Measurements from ENCODE around the gene STXBP3.
"Not testable (repeated sequence)": the region's sequence is repeated elsewhere in the genome, so short reads cannot be mapped to it uniquely, and the experiment has no call there.

Gene STXBP3, protein sequence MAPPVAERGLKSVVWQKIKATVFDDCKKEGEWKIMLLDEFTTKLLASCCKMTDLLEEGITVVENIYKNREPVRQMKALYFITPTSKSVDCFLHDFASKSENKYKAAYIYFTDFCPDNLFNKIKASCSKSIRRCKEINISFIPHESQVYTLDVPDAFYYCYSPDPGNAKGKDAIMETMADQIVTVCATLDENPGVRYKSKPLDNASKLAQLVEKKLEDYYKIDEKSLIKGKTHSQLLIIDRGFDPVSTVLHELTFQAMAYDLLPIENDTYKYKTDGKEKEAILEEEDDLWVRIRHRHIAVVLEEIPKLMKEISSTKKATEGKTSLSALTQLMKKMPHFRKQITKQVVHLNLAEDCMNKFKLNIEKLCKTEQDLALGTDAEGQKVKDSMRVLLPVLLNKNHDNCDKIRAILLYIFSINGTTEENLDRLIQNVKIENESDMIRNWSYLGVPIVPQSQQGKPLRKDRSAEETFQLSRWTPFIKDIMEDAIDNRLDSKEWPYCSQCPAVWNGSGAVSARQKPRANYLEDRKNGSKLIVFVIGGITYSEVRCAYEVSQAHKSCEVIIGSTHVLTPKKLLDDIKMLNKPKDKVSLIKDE

DNA sequence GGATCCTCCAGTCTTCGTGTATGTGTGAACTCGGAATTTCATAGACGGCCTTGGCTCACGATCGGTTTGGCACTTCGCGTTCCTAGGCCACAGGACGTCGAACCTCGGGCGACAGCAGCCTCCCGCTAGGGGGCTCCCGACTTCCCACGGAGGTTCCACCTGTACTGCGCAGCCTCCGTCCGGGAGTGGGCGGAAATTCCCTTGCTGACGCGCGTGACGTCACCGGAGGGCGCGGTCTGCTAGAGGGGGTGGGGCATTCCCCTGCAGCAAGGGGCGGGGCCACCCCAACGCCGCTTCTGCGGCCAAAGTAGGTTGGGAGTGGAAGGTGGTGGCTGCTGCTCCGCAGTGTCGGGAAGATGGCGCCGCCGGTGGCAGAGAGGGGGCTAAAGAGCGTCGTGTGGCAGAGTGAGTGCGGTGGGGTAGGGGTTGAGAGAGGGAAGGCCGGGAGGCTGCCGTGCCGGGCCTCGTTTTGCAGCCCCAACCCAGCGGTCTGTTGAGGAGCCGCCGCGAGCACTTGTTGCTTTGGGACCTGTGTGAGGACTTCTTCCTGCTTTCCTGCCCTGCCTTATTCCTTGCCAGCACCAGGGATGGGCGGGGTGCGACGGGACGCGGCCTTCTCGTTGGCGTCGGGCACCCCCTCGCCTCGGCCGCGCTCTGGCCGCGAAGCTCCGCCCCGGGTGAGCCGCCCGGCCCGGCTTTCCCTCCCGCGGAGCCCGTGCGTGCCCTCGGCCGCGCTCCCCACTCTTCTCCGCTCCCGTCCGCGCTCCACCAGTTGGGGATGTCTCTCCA lies at the start of gene STXBP3:
STXBP3 (plus strand) TSS at position 293 of the 789 bp plus-strand sequence; CDS start at position 357, 64 bp downstream.
- H3K4me3 ChIP-seq: peak within 1 kb of the TSS; percentile 61 to 91 (median 82)
- peak within 1 kb of the TSS; percentile 87 to 99 (median 97) for H3K27ac ChIP-seq

DNA sequence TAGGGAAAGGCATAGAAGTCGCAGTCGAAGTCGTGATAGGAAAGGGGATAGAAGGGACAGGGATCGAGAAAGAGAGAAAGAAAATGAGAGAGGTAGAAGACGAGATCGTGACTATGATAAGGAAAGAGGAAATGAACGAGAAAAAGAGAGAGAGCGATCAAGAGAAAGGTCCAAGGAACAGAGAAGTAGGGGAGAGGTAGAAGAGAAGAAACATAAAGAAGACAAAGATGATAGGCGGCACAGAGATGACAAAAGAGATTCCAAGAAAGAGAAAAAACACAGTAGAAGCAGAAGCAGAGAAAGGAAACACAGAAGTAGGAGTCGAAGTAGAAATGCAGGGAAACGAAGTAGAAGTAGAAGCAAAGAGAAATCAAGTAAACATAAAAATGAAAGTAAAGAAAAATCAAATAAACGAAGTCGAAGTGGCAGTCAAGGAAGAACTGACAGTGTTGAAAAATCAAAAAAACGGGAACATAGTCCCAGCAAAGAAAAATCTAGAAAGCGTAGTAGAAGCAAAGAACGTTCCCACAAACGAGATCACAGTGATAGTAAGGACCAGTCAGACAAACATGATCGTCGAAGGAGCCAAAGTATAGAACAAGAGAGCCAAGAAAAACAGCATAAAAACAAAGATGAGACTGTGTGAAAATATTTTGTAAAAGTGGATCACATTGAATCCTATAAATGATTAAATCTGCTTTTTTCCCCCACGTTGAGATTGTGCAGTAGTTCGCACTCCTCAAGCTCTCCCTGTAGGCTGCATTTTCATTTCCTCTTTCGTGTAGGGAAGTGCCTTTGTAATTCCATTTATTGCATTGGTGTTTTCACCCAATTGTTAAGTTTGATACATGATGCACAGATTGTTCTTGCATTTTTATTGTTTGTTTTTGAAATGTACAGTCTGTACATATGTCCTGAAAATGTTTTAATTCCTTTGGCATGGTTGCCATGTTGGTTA lies 46.8 kb upstream of the STXBP3 start:
- H3K27ac ChIP-seq: peak overlapping the region in 4 of 21 experiments; percentile 7 to 54 (median 36)
- H3K4me3 ChIP-seq: no peak overlapping the region

DNA sequence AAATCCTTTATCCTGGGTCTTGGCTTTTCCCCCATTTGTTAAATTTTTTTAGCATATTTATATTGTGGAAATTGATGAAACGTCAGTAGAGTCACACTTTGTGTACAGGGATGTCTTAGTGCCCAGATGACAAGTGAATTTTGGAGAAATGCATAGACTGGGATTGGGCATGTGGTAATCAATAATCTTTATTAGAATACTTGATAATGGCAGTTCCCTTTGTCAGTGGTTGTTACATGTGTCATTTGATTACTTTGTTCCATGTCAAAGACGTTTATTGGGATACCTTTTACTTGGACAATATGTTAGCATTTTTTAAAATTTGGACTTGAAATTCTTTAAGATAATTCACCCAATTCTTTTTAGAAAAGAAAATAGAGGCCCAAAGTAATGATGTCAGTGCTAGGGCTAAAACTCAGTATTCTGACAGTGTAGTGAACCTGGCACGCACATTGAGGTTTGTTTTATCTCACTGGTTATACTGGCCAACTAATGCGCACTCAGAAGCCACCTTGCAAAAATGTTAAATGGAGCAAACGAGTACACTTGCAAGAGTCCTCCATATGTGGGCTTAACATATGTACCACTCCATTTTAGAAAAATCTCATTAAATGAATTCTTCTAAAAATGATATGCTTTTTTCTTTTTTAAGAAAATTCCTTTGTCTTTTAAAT lies 45.2 kb upstream of the STXBP3 start:
- no peak overlapping the region for H3K4me3 ChIP-seq
- no peak overlapping the region for H3K27ac ChIP-seq

DNA sequence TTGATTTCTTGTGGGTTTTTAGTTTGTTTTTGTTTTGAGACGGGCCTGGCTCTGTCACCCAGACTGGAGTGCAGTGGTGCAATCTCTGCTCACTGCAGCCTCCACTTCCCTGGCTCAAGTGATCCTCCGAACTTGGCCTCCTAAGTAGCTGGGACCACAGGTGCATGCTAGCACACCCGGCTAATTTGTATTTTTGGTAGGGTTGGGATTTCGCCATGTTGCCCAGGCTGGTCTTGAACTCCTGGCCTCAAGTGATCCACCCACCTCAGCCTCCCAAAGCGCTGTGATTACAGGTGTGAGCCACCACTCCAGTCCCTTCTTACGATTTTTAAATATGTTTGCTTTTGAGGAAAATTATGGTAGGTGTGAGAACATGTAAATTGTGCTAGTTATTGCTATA lies 44.4 kb upstream of the STXBP3 start:
- H3K4me3 ChIP-seq, H3K27ac ChIP-seq: not testable (repeated sequence)

DNA sequence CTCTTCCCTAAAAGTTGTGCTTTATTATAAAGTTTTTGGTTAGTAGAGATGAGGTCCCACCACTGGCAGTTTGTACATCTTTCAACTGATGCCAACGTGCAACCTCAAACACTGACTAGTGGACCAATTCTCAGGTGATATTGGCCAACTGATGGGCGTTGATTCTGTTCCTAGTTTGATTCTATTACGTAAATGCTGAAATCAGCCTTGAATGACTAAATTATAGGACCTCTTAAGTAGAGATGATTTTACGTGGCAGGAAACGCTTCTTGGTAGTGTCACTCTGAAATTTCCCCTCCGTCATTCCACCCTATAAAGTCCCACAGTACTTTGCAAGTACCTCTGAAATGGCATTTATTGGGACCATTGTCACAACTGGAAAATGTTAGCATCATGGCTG lies 42.5 kb upstream of the STXBP3 start:
- Histone ChIP-seq H3K27ac (peak overlapping the region in 3 of 21 experiments; percentile 5 to 77 (median 22)), H3K4me3 (no peak overlapping the region)

DNA sequence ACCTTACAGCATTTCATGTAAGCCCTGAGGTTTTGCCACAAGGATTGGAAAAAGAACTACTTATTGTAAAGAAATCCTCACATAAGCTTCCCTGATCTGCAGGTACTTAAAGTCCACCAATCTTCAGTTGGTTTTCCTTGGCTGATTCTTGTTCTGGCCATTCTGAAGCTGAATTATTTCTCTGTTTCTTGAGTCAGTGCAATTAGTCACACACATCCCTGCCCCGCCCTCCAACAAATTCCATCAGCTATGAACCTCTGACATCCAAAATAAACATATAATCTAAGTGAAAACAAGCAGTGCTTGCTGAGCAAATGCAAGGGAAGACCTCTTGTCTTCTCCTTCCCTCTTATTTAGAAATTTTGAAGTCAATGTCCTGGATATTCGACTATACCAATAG lies 42.0 kb upstream of the STXBP3 start:
- Histone ChIP-seq H3K4me3 (no peak overlapping the region), H3K27ac (peak overlapping the region in 3 of 21 experiments; percentile 5 to 77 (median 32))

DNA sequence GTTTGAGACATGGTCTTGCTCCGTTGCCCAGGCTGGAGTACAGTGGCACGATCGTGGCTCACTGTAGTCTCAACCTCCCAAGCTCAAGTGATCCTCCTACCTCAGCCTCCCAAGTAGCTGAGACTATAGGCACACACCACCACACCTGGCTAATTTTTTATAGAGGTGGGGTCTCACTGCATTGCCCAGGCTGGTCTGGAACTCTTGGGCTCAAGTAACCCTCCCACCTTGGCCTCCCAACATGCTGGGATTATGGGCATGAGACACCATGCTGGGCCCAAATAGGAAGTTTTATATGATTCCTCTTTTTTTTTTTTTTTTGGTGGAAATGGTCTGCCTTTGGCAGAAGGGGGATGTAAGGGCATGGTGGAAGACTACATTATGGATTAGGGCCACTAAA lies 39.8 kb upstream of the STXBP3 start:
- Histone ChIP-seq H3K27ac (no peak overlapping the region), H3K4me3 (no peak overlapping the region)

DNA sequence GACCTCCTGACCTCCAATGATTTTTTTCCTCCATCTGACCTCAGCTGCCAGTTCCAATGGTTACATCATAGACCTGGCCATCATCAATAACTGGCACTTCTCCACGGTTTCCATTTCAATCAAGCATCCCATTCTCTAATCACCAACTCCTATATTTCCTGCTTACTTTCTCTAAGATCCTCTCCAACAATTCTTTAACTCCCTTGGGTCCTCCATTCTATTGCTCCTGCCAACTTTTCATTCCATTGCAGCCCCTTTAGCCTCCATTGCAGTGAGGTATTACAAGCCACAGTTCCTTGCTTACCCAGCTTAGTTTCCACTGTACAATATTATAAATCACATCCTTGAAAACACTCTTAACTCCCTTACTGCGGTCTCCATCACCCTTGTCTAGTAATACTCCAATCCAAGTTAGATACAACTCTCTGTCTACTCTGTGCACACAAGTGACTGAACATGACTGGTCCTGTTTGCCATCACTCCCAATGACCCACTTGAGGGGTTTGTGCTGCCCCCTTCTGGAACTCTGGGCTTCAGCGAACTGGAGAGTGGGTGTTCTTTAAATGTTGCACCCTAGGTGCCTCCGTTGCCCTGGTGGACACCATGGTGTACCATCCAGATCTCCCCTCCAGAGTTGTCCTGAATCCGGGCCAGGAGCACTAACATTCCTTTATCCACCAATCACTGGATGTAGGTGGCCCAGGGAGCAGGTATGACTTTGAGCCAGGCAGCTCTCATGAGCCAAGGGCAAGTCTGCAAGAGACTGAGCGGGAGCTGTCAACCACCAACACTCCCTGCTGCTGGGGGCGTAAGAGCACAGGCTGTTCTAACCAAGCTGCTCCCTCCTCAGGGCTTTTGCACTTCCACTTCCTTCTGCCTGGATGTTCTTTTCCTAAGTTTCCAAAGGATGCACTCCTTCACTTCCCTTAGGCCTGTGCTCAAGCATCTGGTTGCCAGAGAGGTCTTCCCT lies 37.5 kb upstream of the STXBP3 start:
- Histone ChIP-seq H3K27ac (no peak overlapping the region), H3K4me3 (no peak overlapping the region)

DNA sequence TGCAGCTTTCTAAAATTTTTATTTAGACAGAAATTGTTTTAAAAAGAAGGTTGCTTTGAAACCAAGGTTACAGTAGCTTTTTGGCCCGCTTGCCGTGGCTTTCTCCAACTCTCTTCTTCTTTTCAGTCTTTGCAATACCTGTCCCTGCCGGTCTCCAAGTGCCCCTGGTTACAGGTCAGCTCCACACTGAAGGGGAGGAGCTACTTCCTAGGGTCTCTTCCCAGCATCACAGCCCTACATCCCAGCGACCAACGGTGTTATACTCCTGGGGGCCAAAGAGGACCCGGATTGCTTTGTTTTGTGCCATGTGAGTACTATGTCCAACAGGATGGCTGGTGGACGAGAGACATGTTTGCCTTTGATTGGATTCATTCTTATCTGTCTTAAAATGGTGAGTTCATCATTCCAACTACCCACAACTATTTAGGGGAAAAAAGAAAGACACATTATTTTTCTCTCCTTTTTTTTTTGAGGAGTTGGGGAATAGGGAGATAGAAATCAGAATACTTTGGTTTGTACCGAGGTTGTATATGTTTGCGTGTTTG lies 33.8 kb upstream of the STXBP3 start, which contains the start of gene FNDC7:
FNDC7 (plus strand) TSS at position 303 of the 545 bp plus-strand sequence; CDS start at position 329, 26 bp downstream.
- Histone ChIP-seq H3K4me3 (no peak within 1 kb of the TSS), H3K27ac (no peak within 1 kb of the TSS)

DNA sequence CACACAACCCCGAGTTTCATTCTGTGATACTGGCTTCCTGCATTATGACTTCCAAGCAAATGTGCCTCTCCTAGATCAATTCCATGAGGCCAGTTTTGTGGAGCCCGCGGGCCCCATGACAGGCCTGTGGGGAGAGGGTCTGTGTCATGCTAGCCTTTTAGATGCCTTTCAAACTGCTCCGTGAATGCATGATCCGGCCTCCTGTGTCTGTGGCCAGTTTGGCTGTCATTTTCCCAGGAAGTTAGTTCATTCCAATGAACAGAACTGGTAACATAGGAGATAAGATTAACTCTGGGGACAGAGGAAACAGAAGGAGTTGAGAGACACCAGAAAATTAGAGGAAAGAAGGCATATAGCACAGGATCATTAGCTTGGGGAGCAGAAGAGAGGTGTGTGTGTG lies 30.5 kb upstream of the STXBP3 start:
- Histone ChIP-seq H3K4me3 (no peak overlapping the region), H3K27ac (no peak overlapping the region)

DNA sequence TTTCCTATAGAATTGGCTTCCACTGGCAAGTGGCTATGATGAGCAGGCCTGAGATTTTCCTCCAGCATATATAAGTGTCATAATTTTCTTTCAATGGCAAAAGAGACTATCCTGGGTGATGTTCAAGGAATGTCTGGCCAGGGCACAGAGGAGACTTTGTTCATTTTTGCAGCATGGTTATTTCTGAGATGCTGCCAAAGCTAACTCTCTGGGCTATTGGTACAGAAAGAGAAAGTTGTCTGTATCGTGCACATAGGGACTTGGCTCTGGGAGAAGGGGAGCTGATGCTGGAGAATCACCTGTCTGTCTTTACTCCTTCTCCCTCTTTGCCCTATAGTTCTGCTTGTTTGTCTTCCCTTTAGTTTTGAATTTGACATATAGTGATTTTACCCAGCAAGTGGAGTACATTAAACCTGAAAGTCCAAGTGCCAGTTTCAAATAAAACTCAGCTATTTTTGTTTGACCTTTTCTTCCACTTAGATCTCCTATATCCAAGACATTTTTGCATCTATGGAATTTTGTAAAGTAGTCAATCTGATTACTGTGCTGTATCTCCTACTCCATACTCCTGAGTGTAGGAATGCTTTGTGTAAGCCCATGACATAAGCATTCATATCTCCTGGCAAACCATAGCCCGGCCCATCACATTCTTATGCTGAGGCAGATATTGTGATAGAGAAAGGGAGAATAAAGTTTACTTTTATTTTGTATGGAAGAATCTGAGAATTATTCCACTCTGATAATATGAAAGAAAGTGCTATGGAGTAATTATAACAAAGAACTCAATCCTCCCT lies 29.8 kb upstream of the STXBP3 start:
- H3K27ac ChIP-seq: no peak overlapping the region

DNA sequence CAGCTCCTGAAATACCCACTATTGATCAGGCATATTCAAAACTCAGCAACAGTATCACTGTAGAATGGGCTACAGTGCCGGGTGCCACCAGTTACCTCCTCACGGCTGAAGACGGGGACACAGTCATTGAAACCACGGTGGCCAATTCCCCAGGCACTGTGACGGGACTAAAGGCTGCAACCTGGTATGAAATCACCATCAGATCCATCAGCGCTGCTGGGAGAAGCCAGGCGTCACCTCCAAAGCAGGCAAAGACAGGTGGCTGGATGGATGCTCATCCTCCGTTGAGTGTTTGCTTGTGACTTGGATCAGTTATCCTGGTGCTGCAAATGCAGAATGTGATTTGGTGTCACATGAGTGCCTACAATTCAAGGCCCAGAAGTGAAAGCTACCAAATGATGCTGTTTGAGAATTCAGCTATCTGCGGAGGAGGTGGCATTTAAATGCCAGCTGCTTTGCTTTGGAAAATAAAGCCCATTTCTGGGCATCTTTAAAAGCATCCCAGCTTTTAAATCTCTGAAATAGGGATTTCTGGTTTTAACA lies 28.6 kb upstream of the STXBP3 start:
- no peak overlapping the region for H3K27ac ChIP-seq
- no peak overlapping the region for H3K4me3 ChIP-seq

More for the DNA sequence above, 29.8 kb upstream of the STXBP3 start:
- no peak overlapping the region for H3K4me3 ChIP-seq

DNA sequence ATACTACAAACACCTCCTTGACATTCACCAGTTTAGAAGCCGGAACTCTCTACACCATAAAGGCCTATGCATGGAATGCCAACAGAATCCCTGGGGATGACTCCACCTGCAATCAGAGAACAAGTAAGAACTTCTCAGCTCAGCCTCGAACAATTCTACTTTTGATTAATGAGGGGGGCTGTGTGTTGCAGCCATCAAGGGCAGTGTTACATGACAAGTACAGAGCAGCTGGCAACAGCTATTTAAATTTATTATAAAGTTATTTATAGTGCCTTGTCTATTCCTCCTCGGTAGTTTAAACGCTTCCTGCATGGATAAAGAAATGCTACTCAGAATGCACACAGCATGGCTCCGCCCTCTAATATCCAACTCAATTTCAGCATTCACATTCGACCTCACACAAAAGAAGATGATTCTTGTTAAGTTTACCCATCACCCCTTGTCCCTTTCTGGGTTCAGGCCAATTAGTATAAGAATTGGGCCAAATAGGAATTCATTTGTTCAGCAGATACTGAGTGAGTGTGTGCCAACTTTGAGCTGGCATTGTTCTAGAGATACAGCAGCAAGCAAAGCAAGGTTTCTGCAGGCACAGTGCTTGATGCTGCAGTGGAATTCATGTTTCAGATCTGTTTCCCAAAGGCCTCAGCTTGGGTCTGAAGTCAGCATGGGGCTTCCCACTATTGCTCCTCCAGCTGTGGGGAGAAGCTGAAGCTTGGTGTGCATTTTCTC lies 27.4 kb upstream of the STXBP3 start:
- H3K4me3 ChIP-seq: no peak overlapping the region
- H3K27ac ChIP-seq: no peak overlapping the region

DNA sequence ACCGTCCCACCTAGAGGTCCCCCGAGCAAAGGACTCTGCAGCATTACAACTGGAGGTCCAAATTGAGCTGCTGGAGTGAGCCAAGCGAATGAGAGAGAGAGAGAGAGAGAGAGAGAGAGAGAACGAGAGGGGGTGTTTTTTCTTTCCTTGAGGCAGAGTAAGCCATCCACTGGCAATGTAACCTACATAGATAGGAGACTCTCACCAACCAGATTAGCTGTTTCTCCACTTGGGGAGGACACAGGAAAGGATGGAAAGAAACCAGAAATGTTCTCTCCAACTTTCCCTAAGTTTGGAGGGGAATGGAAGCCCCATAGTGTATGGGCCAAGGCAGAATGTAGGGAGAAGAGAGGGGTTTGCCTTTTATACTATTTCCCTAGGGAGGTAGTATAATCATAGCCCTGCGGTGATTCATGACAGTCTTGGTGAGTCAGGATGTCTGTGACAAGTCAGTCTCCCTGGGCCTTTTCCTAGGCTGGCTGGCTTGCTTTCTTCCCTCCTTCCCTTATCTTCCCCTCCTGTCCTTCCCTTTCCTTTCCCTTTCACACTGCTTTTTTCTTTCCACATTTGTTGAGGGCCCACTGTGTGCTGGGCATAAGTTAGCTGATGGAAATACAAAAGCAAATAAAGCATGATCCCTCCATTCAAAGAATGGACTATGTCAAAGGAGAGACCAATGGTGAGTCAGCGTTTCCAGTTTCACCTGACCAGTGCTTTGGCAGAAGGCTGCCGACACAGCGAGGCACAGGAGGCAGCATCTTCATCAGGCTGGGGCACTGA lies 26.6 kb upstream of the STXBP3 start:
- Histone ChIP-seq H3K4me3 (no peak overlapping the region), H3K27ac (no peak overlapping the region)

DNA sequence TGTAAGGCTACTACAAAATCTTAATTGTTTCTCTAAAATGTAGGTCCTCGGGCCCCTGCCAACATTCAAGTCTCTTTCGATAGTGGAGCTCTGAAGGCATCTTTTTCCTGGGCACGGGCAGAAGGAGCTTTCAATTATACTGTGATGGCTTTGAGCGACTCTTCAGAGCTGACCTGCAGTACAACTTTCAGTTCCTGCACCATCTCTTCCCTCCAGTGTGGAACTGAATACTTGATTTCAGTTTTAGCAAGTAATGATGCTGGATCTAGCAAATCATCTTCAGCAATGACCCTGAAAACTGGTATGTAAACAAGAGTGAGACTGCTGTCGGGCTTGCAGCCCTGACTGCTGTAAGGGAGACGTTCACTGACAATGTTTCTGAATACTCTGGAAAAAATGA lies 24.2 kb upstream of the STXBP3 start:
- H3K4me3 ChIP-seq: no peak overlapping the region
- no peak overlapping the region for H3K27ac ChIP-seq

Data from skin epidermis (tissue), 12 donors.